Mucosa of rectum (tissue), 2 donors: ENCODE measurements around the gene EHBP1.

Source experiments
- H3K27ac ChIP-seq, 2 donors: one replicate each; pipeline ENCODE4 v1.7.0; 2013; ENCODE audit warnings: inconsistent platforms in 2 of 2, low read depth in 2 of 2, low read length in 2 of 2
- H3K27me3 ChIP-seq, 2 donors: one replicate each; pipeline ENCODE4 v1.7.0; 2013; ENCODE audit warnings: low read length in 2 of 2; ENCODE audit not compliant: control insufficient read depth in 2 of 2, insufficient read depth in 2 of 2
- H3K36me3 ChIP-seq, 2 donors: one replicate each; pipeline ENCODE4 v1.7.0; 2013; ENCODE audit warnings: low read length in 2 of 2; ENCODE audit not compliant: control insufficient read depth in 2 of 2, insufficient read depth in 2 of 2
- H3K4me1 ChIP-seq, 2 donors: one replicate each; pipeline ENCODE4 v1.7.0; 2013; ENCODE audit warnings: low read length in 2 of 2, mild to moderate bottlenecking in 1 of 2; ENCODE audit not compliant: control insufficient read depth in 2 of 2, insufficient read depth in 2 of 2
- H3K4me3 ChIP-seq, 2 donors: one replicate each; pipeline ENCODE4 v1.7.0; 2013; ENCODE audit warnings: low read length in 2 of 2
- H3K9ac ChIP-seq, 2 donors: one replicate each; pipeline ENCODE4 v1.7.0; 2013; ENCODE audit warnings: low read length in 2 of 2, low read depth in 1 of 2, mild to moderate bottlenecking in 1 of 2
- H3K9me3 ChIP-seq, 2 donors: one replicate each; pipeline ENCODE4 v1.7.0; 2013; ENCODE audit warnings: low read length in 2 of 2; ENCODE audit not compliant: control insufficient read depth in 2 of 2
- donor health status: healthy.
- donor health status: Normal muscosa, but diverticular disease.

EHBP1 gene

DNA sequence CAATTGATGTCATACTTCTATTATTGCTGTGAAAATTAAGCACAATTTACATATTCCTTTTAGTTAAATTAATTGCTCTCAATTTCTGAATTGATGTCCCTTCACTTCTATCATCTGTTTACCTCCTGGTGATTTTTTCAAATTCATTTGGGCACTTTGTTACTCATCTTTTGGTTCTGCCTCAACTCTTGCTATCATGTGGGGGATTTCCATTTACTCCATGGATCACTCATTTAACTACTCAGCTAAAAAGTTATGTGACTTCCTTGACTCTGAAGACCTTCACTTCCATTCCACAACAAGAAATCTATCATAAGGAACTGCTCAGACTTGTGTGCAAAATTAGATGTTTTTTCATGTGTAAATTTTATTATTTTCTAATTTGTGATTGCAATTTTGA, 126.2 kb downstream of the EHBP1 start:
- Histone ChIP-seq H3K36me3 (peaks cover 2 to 16% of the 10 kb centered on the region in 2 donors), H3K27ac (no peak overlapping the region), H3K27me3 (no peaks in the 10 kb centered on the region), H3K4me1 (no peaks in the 10 kb centered on the region), H3K4me3 (no peak overlapping the region), H3K9ac (no peak overlapping the region), H3K9me3 (no peaks in the 10 kb centered on the region)

DNA sequence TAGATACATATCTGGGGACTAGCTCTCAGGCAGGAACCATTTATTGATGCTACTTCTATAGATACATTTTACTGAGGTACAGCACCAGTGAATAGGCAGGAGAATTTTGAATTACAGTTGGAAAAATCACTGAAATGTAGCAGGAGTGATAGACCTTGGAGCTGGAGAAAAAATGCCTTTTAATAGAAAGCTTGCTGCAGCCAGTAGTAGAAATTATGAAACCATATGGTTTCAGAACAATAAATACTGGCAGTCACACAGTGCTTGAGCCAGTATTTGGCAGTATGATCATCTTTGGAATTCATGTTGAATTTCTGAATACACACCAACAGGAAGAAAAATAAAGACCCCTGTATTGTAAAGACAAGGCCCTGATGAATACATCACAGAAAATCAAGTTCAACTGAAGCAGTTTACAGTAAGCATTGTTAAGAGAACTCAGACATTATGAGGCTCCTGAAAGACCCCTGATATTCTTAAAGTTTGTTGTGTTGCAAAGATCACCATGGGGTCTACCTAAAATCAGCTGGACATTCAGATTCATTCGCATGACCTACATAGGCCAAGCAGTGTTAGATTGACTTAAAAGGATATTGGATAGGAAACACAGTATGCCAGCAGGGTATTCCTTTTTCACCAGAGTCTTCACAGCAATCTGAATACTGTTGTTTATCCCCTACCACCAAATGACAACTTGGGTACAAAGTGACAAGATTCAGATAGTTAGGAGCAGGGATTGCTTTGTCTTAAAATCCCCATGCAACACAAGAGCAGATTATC, 139.0 kb downstream of the EHBP1 start:
- Histone ChIP-seq H3K4me3 (no peak overlapping the region), H3K36me3 (no peaks in the 10 kb centered on the region), H3K4me1 (no peaks in the 10 kb centered on the region), H3K27me3 (no peaks in the 10 kb centered on the region), H3K9me3 (peaks cover 0 to 3% of the 10 kb centered on the region in 2 donors), H3K27ac (no peak overlapping the region), H3K9ac (no peak overlapping the region)

DNA sequence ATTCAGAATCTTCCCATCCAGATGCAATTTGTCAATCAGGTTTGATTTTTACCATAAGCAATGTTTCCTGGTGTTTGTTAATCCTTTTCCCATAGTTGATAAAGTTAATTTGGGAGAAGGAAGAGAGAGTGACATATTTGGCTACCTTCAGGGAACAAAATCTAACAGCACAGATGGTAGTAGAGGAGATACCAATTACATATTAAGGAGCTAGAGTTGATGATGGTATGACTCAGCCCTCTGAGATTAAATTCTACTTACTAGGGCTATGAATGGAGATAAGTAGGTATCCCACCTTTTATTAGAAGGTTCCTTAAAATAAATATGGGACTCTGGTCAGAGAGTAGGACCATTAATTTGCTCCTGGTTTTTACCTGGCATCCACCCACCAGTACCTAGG, 139.7 kb downstream of the EHBP1 start:
- H3K9me3 ChIP-seq: peaks cover 0 to 3% of the 10 kb centered on the region in 2 donors
- no peaks in the 10 kb centered on the region for H3K4me1 ChIP-seq
- H3K9ac ChIP-seq: no peak overlapping the region
- no peaks in the 10 kb centered on the region for H3K27me3 ChIP-seq
- H3K27ac ChIP-seq: no peak overlapping the region
- H3K4me3 ChIP-seq: no peak overlapping the region
- H3K36me3 ChIP-seq: no peaks in the 10 kb centered on the region

GRCh38 chr2:62852254-62852653, 146.7 kb downstream of the EHBP1 start:
- Histone ChIP-seq H3K27me3 (no peaks in the 10 kb centered on the region), H3K9me3 (no peaks in the 10 kb centered on the region), H3K4me1 (no peaks in the 10 kb centered on the region), H3K9ac (no peak overlapping the region), H3K36me3 (no peaks in the 10 kb centered on the region), H3K27ac (no peak overlapping the region), H3K4me3 (no peak overlapping the region)

GRCh38 chr2:62854600-62855514, 149.3 kb downstream of the EHBP1 start:
- no peak overlapping the region for H3K9ac ChIP-seq
- no peak overlapping the region for H3K4me3 ChIP-seq
- H3K9me3 ChIP-seq: no peaks in the 10 kb centered on the region
- H3K4me1 ChIP-seq: no peaks in the 10 kb centered on the region
- no peaks in the 10 kb centered on the region for H3K36me3 ChIP-seq
- H3K27me3 ChIP-seq: no peaks in the 10 kb centered on the region
- H3K27ac ChIP-seq: no peak overlapping the region

GRCh38 chr2:62856228-62857040, 150.9 kb downstream of the EHBP1 start:
- no peaks in the 10 kb centered on the region for H3K36me3 ChIP-seq
- no peak overlapping the region for H3K4me3 ChIP-seq
- no peaks in the 10 kb centered on the region for H3K9me3 ChIP-seq
- H3K27ac ChIP-seq: no peak overlapping the region
- no peaks in the 10 kb centered on the region for H3K27me3 ChIP-seq
- H3K4me1 ChIP-seq: no peaks in the 10 kb centered on the region
- H3K9ac ChIP-seq: no peak overlapping the region

DNA sequence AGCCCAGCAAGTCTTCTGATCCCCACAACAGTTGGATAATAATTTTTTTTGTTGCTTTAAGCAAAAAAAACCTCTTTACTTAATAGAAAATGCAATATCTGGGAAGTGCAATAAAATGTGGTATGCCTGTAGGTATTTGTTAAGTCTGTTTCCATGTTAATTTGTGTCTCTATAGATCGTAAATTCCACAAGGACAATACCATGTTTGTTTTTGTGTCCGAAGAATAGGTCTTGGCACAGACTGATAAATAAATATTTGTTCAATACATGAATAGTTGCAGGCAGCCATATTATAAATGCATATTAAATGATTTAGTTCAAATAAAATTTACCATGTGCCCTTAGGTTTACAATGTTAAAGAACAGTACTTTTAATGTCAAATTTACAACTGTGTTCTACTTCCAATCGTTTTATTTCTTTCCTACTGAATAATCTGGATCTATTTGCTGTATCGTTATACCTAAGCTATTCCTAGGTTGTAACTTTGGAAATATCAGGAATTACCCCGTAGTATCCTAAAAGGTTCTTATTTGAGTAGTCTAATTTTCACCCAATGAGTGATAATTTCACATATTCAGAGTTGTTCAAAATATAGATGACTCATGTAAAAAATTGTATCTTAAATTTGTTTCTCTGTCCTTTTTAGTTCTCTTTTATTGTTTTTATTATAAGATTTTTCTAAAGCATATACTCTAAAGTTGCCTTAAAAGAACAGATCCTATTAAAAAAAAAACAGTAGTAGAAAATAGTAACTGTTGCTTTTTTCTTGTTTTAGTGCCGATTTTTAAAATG, 151.8 kb downstream of the EHBP1 start:
- Histone ChIP-seq H3K4me3 (no peak overlapping the region), H3K27ac (no peak overlapping the region), H3K27me3 (no peaks in the 10 kb centered on the region), H3K4me1 (no peaks in the 10 kb centered on the region), H3K9ac (no peak overlapping the region), H3K36me3 (no peaks in the 10 kb centered on the region), H3K9me3 (no peaks in the 10 kb centered on the region)

DNA sequence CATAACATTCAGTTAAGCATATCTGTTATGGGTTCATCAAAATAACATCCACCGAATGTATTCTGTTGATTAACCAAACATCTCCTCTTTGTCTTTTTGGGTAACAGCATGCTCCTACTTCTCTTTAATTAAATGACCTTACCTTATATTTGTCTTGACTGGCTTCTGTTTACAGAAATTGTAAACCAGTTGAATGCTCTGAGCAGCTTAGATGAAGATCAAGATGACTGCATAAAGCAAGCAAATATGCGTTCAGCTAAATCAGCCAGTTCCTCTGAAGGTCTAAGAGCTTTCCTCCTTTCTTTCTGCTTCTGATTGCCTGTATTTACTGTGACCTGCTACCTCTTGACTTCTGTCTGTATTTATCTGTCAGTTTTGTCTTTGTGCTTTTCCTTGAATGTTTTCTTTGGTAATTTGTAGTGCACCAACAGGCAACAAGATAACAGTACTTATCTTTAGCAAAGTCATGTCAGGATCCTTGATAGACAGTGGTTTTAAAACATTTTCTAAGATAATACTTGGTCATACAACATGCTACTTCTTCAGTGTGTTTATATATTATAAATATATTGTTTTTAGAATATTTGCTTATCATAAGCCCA, 152.8 kb downstream of the EHBP1 start:
- H3K27me3 ChIP-seq: no peaks in the 10 kb centered on the region

DNA sequence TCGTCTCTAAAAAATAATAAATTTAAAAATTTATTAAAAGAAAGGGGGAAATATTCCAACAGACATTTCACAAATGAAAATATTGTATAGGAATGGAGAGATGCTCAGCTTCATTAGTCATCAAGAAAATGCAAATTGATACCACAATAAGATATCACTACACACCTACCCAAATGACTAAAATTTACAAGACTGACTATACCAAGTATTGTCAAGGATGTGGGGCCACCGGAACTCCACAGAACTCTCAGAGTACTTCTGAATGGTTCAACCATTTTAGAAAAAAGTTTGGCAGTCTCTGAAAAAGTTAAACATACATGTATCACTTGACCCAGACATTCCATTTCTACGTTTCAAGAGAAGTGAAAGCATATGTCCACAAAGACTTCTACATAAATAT, 163.4 kb downstream of the EHBP1 start:
- H3K4me3 ChIP-seq: no peak overlapping the region
- H3K4me1 ChIP-seq: no peaks in the 10 kb centered on the region
- no peak overlapping the region for H3K27ac ChIP-seq
- H3K27me3 ChIP-seq: no peaks in the 10 kb centered on the region
- no peak overlapping the region for H3K9ac ChIP-seq
- H3K36me3 ChIP-seq: peaks cover 9 to 17% of the 10 kb centered on the region in 2 donors
- H3K9me3 ChIP-seq: peaks cover 0 to 3% of the 10 kb centered on the region in 2 donors

More for the DNA sequence above, 152.8 kb downstream of the EHBP1 start:
- Histone ChIP-seq H3K36me3 (no peaks in the 10 kb centered on the region), H3K9me3 (no peaks in the 10 kb centered on the region), H3K27ac (no peak overlapping the region), H3K4me3 (no peak overlapping the region), H3K4me1 (no peaks in the 10 kb centered on the region), H3K9ac (no peak overlapping the region)
